Measurements from ENCODE around the gene RPS18. TPM values are rescaled to one million over a fixed set of nuclear protein-coding genes. Genes with fewer than 3 reads are reported as not detected.
A peak's percentile ranks its signal among the peaks of the same experiment; 100 is the strongest.

Gene RPS18
- total and polyA plus RNA-seq, 2 donors (not counting 1 experiment from before 2014, with no cell fraction given) = 4,034 to 4,995 TPM

- H3K79me2 ChIP-seq (ENCODE audit: control insufficient read depth, insufficient read depth, low read length) = no peaks in the 10 kb centered on the region
- H3K36me3 ChIP-seq (ENCODE audit: control insufficient read depth, insufficient read depth, low read length) = no peaks in the 10 kb centered on the region
- no peak overlapping the region for H3K9ac ChIP-seq (ENCODE audit: insufficient read depth, low read length)
- no peak for TF ChIP-seq CTCF (conservative IDR thresholded peaks at IDR 0.05 in 1 of 2, IDR thresholded peaks at IDR 0.05 in 1 of 2; ENCODE audit: low read depth in 1 of 2, low read length in 2 of 2)
- no peak for TF ChIP-seq EZH2 (IDR thresholded peaks at IDR 0.05; ENCODE audit: low read length, missing control alignments)
- peak overlapping the region; percentile 42 for H3K4me2 ChIP-seq (ENCODE audit: extremely low read depth, insufficient read depth, low read length)
- no peak for DNase-seq (ENCODE audit: low read depth in 2 of 2)
- H4K20me1 ChIP-seq (ENCODE audit: control insufficient read depth, extremely low read depth, insufficient read depth, low read length) = no peaks in the 10 kb centered on the region
- peak overlapping the region; percentile 94 for H3K27ac ChIP-seq (ENCODE audit: insufficient read depth, low read length)
- H2AFZ ChIP-seq (ENCODE audit: low read length) = no peak overlapping the region
- peaks cover 16% of the 10 kb centered on the region for H3K4me1 ChIP-seq (ENCODE audit: control insufficient read depth, extremely low read depth, insufficient read depth, low read length)
- no peaks in the 10 kb centered on the region for H3K9me3 ChIP-seq (ENCODE audit: control insufficient read depth, insufficient read depth, low read depth, low read length)
- H3K27me3 ChIP-seq (ENCODE audit: control insufficient read depth, insufficient read depth, low read length) = no peaks in the 10 kb centered on the region
- peak overlapping the region in 1 of 4 experiments; percentile 68 for H3K4me3 ChIP-seq (replicated peaks in 1 of 4; ENCODE audit: control extremely low read depth in 1 of 4, insufficient read depth in 1 of 4, low read depth in 3 of 4, low read length in 4 of 4)
Measured at GRCh38 chr6:33250731-33251130, 21.1 kb upstream of the RPS18 start.

GRCh38 chr6:33251395-33252012 lies 20.4 kb upstream of the RPS18 start:
- no peak overlapping the region for H3K27ac ChIP-seq (ENCODE audit: insufficient read depth, low read length)
- no peak overlapping the region for H2AFZ ChIP-seq (ENCODE audit: low read length)
- DNase-seq (ENCODE audit: low read depth in 2 of 2) = peak in 1 of 2 donors; percentile 44
- no peaks in the 10 kb centered on the region for H3K27me3 ChIP-seq (ENCODE audit: control insufficient read depth, insufficient read depth, low read length)
- H4K20me1 ChIP-seq (ENCODE audit: control insufficient read depth, extremely low read depth, insufficient read depth, low read length) = no peaks in the 10 kb centered on the region
- no peaks in the 10 kb centered on the region for H3K36me3 ChIP-seq (ENCODE audit: control insufficient read depth, insufficient read depth, low read length)
- no peaks in the 10 kb centered on the region for H3K9me3 ChIP-seq (ENCODE audit: control insufficient read depth, insufficient read depth, low read depth, low read length)
- H3K4me2 ChIP-seq (ENCODE audit: extremely low read depth, insufficient read depth, low read length) = no peak overlapping the region
- no peak overlapping the region for H3K9ac ChIP-seq (ENCODE audit: insufficient read depth, low read length)
- no peak overlapping the region for H3K4me3 ChIP-seq (replicated peaks in 1 of 4; ENCODE audit: control extremely low read depth in 1 of 4, insufficient read depth in 1 of 4, low read depth in 3 of 4, low read length in 4 of 4)
- no peaks in the 10 kb centered on the region for H3K79me2 ChIP-seq (ENCODE audit: control insufficient read depth, insufficient read depth, low read length)
- H3K4me1 ChIP-seq (ENCODE audit: control insufficient read depth, extremely low read depth, insufficient read depth, low read length) = peaks cover 16% of the 10 kb centered on the region
- no peak for TF ChIP-seq EZH2 (IDR thresholded peaks at IDR 0.05; ENCODE audit: low read length, missing control alignments)
- no peak for TF ChIP-seq CTCF (conservative IDR thresholded peaks at IDR 0.05 in 1 of 2, IDR thresholded peaks at IDR 0.05 in 1 of 2; ENCODE audit: low read depth in 1 of 2, low read length in 2 of 2)

- no peak for TF ChIP-seq EZH2 (IDR thresholded peaks at IDR 0.05; ENCODE audit: low read length, missing control alignments)
- no peak for TF ChIP-seq CTCF (conservative IDR thresholded peaks at IDR 0.05 in 1 of 2, IDR thresholded peaks at IDR 0.05 in 1 of 2; ENCODE audit: low read depth in 1 of 2, low read length in 2 of 2)
- Histone ChIP-seq H4K20me1 (ENCODE audit: control insufficient read depth, extremely low read depth, insufficient read depth, low read length) (no peaks in the 10 kb centered on the region), H3K4me1 (ENCODE audit: control insufficient read depth, extremely low read depth, insufficient read depth, low read length) (peaks cover 16% of the 10 kb centered on the region), H3K79me2 (ENCODE audit: control insufficient read depth, insufficient read depth, low read length) (no peaks in the 10 kb centered on the region), H3K4me3 (replicated peaks in 1 of 4; ENCODE audit: control extremely low read depth in 1 of 4, insufficient read depth in 1 of 4, low read depth in 3 of 4, low read length in 4 of 4) (no peak overlapping the region), H2AFZ (ENCODE audit: low read length) (no peak overlapping the region), H3K36me3 (ENCODE audit: control insufficient read depth, insufficient read depth, low read length) (no peaks in the 10 kb centered on the region), H3K9me3 (ENCODE audit: control insufficient read depth, insufficient read depth, low read depth, low read length) (no peaks in the 10 kb centered on the region), H3K9ac (ENCODE audit: insufficient read depth, low read length) (no peak overlapping the region), H3K27me3 (ENCODE audit: control insufficient read depth, insufficient read depth, low read length) (no peaks in the 10 kb centered on the region), H3K4me2 (ENCODE audit: extremely low read depth, insufficient read depth, low read length) (no peak overlapping the region), H3K27ac (ENCODE audit: insufficient read depth, low read length) (no peak overlapping the region)
- peak in 1 of 2 donors; percentile 55 for DNase-seq (ENCODE audit: low read depth in 2 of 2)
Measured at GRCh38 chr6:33252759-33253158, 19.1 kb upstream of the RPS18 start.

Measured in fibroblast of lung (primary cell).